ENCODE measurements around the gene TSPAN2.

The TSPAN2 gene

GRCh38 chr1:115098979-115099692 lies 9.8 kb upstream of the TSPAN2 start:
- TF ChIP-seq CEBPB (IDR thresholded peaks at IDR 0.05) (no peak), ZBTB7A (IDR thresholded peaks at IDR 0.05; ENCODE audit: low read depth) (no peak), TEAD4 (IDR thresholded peaks at IDR 0.05) (no peak), RAD21 (IDR thresholded peaks at IDR 0.05; ENCODE audit: low read depth) (no peak), EGR1 (IDR thresholded peaks at IDR 0.05) (no peak), EP300 (IDR thresholded peaks at IDR 0.05; ENCODE audit: borderline replicate concordance) (no peak), REST (IDR thresholded peaks at IDR 0.05; ENCODE audit: low read depth) (no peak), CREB1 (IDR thresholded peaks at IDR 0.05; ENCODE audit: low read depth) (no peak), NFIC (IDR thresholded peaks at IDR 0.05) (no peak), TCF12 (IDR thresholded peaks at IDR 0.05; ENCODE audit: low read depth) (no peak), TAF1 (IDR thresholded peaks at IDR 0.05; ENCODE audit: low read depth) (no peak), YY1 (IDR thresholded peaks at IDR 0.05; ENCODE audit: low read depth) (no peak)

GRCh38 chr1:115092175-115092574 lies 2.9 kb upstream of the TSPAN2 start:
- no peak for TF ChIP-seq RAD21 (IDR thresholded peaks at IDR 0.05; ENCODE audit: low read depth)
- no peak for TF ChIP-seq REST (IDR thresholded peaks at IDR 0.05; ENCODE audit: low read depth)
- TF ChIP-seq CREB1 (IDR thresholded peaks at IDR 0.05; ENCODE audit: low read depth), result no peak
- TF ChIP-seq NFIC (IDR thresholded peaks at IDR 0.05), result no peak
- no peak for TF ChIP-seq USF1 (IDR thresholded peaks at IDR 0.05)
- TF ChIP-seq EGR1 (IDR thresholded peaks at IDR 0.05), result no peak
- no peak for TF ChIP-seq FOXM1 (IDR thresholded peaks at IDR 0.05; ENCODE audit: borderline replicate concordance, low read depth)
- TF ChIP-seq TEAD4 (IDR thresholded peaks at IDR 0.05), result no peak
- TF ChIP-seq TCF12 (IDR thresholded peaks at IDR 0.05; ENCODE audit: low read depth), result no peak
- TF ChIP-seq EP300 (IDR thresholded peaks at IDR 0.05; ENCODE audit: borderline replicate concordance), result no peak
- no peak for TF ChIP-seq YY1 (IDR thresholded peaks at IDR 0.05; ENCODE audit: low read depth)
- TF ChIP-seq ZBTB7A (IDR thresholded peaks at IDR 0.05; ENCODE audit: low read depth), result no peak

GRCh38 chr1:115091572-115091971 lies 2.3 kb upstream of the TSPAN2 start:
- TF ChIP-seq EGR1 (IDR thresholded peaks at IDR 0.05) (no peak), USF1 (IDR thresholded peaks at IDR 0.05) (no peak), RAD21 (IDR thresholded peaks at IDR 0.05; ENCODE audit: low read depth) (no peak), TEAD4 (IDR thresholded peaks at IDR 0.05) (no peak), EP300 (IDR thresholded peaks at IDR 0.05; ENCODE audit: borderline replicate concordance) (no peak), TCF12 (IDR thresholded peaks at IDR 0.05; ENCODE audit: low read depth) (no peak), YY1 (IDR thresholded peaks at IDR 0.05; ENCODE audit: low read depth) (no peak), NFIC (IDR thresholded peaks at IDR 0.05) (no peak), CEBPB (IDR thresholded peaks at IDR 0.05) (no peak), CREB1 (IDR thresholded peaks at IDR 0.05; ENCODE audit: low read depth) (no peak), REST (IDR thresholded peaks at IDR 0.05; ENCODE audit: low read depth) (no peak), FOXM1 (IDR thresholded peaks at IDR 0.05; ENCODE audit: borderline replicate concordance, low read depth) (no peak), TAF1 (IDR thresholded peaks at IDR 0.05; ENCODE audit: low read depth) (no peak), ZBTB7A (IDR thresholded peaks at IDR 0.05; ENCODE audit: low read depth) (no peak), MAX (IDR thresholded peaks at IDR 0.05) (no peak)

- TF ChIP-seq EP300 (IDR thresholded peaks at IDR 0.05; ENCODE audit: borderline replicate concordance) (no peak), USF1 (IDR thresholded peaks at IDR 0.05) (no peak), TAF1 (IDR thresholded peaks at IDR 0.05; ENCODE audit: low read depth) (no peak)
Observed at GRCh38 chr1:115090956-115091355, 1.7 kb upstream of the TSPAN2 start.
